DOHH2 (cell line): ENCODE measurements around the gene MRS2.

ENCODE experiments used
- CTCF ChIP-seq: fragments of 200-600 bp; sonication (generic); IDR thresholded peaks from one replicate; pipeline ENCODE4 v1.5.1; 2014; ENCODE audit warnings: antibody characterized with exemption, mild to moderate bottlenecking, low read depth, low read length; ENCODE audit not compliant: poor library complexity, severe bottlenecking
- EZH2phosphoT487 ChIP-seq: fragments of 200-600 bp; sonication (generic); IDR thresholded peaks from 2 replicates; pipeline ENCODE4 v1.6.1; 2017; ENCODE audit warnings: borderline replicate concordance, mild to moderate bottlenecking, antibody characterized with exemption, low read length, moderate library complexity, mixed read lengths

- no peak for TF ChIP-seq EZH2phosphoT487
- no peak for TF ChIP-seq CTCF
Measured at GRCh38 chr6:24436979-24437378, 34.2 kb downstream of the MRS2 start.
